Effector memory CD8-positive, alpha-beta T cell (primary cell): ENCODE data around the gene LSM3.

Experiments used
- ATAC-seq: fragments of 150-1000 bp; cut with Tn5 transposase; replicated peaks from 2 replicates; pipeline ENCODE4 v1.10.0; 2021; ENCODE audit warnings: mild to moderate bottlenecking, moderate library complexity
- DNase-seq, 3 experiments: peaks; one replicate each; pipeline ENCODE4 v3.0.0; 2021
- H3K27ac Mint-ChIP-seq, 2 donors: one replicate each; pipeline ENCODE4 v1.8.0; 2022; ENCODE audit warnings: mild to moderate bottlenecking in 2 of 2, mixed read lengths in 2 of 2, moderate library complexity in 2 of 2
- H3K27me3 Mint-ChIP-seq, 2 donors: one replicate each; pipeline ENCODE4 v1.8.0; 2022; ENCODE audit warnings: mixed read lengths in 2 of 2
- H3K36me3 Mint-ChIP-seq: one replicate; pipeline ENCODE4 v1.8.0; 2022; ENCODE audit warnings: mild to moderate bottlenecking, moderate library complexity, mixed read lengths; ENCODE audit not compliant: insufficient read depth
- H3K4me1 Mint-ChIP-seq, 2 donors: one replicate each; pipeline ENCODE4 v1.8.0; 2022; ENCODE audit warnings: low read depth in 2 of 2, mixed read lengths in 2 of 2
- H3K4me3 Mint-ChIP-seq, 2 donors: one replicate each; pipeline ENCODE4 v1.8.0; 2022; ENCODE audit warnings: mild to moderate bottlenecking in 2 of 2, mixed read lengths in 2 of 2, moderate library complexity in 2 of 2
- H3K9me3 Mint-ChIP-seq, 2 donors: one replicate each; pipeline ENCODE4 v1.8.0; 2022; ENCODE audit warnings: mixed read lengths in 2 of 2

The LSM3 gene

DNA sequence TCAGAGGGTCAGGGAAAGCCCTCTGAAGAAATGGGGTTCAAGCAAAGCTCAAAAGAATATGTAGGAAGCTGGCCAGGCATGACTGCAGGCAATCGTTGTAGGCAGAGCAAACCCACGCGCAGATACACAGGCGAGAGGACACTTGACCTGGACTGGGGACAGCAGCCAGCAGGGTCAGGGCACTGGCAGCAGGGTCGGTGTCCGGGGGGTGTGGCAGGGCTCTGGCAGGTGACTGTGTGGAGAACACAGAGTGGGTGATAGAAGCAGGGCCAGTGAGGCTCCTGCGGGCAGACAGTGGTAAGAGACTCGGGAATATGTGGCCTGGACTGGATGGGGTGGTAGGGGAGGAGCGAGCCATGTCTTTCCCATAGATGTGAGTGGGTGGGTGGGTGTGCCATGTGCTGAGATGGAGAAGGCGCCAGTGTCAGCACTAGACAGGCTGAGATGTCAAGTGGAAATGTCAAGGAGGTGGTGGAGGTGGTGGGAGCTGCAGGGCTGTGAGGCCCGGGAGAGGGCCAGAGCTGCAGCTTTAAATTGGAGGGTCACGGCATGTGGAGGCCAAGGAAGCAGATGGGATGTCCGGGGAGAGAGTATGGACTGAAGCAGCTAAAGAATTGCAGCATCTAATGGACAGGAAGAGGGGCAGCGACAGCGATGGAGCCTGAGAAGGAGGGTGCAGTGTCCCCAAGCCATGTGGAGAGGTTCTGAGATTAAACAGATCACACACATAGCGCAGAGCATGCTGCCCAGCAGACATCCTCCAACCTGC is 40.3 kb upstream of the LSM3 start:
- Mint-ChIP-seq H3K36me3 (peaks cover 75% of the 10 kb centered on the region), H3K27ac (peak overlapping the region; percentile 85 to 99), H3K4me3 (no peak overlapping the region), H3K9me3 (no peaks in the 10 kb centered on the region), H3K4me1 (peaks cover 29 to 34% of the 10 kb centered on the region in 2 donors), H3K27me3 (no peaks in the 10 kb centered on the region)
- DNase-seq, result no peak
- ATAC-seq, result no peak

DNA sequence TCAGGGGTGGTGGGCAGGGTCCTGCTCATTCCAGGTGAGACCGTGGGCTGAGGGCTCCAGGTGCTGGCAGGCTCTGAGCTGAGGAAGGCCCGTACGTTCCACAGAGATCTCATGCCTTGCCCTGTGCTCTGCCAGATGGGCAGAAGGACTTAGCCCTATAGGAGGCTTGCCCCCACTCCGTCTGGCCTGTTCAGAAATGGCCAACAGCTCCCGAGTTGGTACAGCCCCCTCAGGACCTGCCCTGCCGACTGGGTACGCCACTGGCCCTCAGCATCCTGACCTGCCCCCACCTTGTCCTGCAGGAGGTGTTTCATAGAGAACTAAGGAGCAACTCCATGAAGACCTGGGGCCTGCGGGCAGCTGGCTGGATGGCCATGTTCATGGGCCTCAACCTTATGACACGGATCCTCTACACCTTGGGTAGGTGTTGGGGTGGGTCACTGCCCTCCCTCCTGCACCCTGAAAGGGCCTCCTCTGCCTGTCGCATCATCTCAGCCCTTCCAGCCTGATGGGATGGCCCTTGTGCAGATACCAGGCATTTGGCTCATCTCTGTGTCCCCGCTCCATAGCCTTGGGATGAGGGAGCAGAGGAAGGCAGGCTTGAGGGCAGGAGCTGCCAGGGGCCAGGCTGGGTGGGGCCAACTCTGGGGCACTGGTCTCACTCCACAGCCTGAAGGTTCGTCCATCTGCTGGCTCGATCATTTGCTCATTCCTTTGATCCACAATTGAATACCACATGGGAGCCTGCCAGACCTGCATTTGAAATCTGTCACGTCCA is 39.5 kb upstream of the LSM3 start:
- Mint-ChIP-seq H3K27me3 (no peaks in the 10 kb centered on the region), H3K9me3 (no peaks in the 10 kb centered on the region), H3K27ac (peak overlapping the region; percentile 98 to 99), H3K4me3 (no peak overlapping the region), H3K36me3 (peaks cover 74% of the 10 kb centered on the region), H3K4me1 (peaks cover 32 to 40% of the 10 kb centered on the region in 2 donors)
- ATAC-seq (no peak), DNase-seq (no peak)

DNA sequence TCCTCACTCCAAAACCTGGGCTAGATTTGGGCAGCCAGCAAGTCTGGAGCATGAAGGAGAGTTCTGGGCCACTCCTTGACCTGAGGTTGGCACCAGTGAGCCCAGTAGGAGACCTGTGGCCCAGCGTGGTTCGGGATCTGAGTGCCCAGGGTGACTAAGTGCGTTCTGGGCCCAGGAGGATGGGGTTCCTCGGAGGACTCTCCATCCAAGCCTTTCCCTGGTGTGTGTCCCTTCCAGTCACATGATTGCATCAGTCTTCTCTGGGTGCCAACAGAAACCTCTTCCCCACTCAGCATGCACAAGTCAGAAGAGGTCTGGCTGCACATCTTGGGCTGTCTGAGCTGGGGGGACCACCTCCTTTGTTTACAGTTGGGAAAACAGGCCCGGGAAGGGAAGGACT is 38.8 kb upstream of the LSM3 start:
- ATAC-seq (no peak), DNase-seq (no peak)
- H3K9me3 Mint-ChIP-seq, result no peaks in the 10 kb centered on the region
- peak overlapping the region; percentile 98 to 99 for H3K27ac Mint-ChIP-seq
- no peak overlapping the region for H3K4me3 Mint-ChIP-seq
- H3K36me3 Mint-ChIP-seq, result peaks cover 74% of the 10 kb centered on the region
- peaks cover 36 to 47% of the 10 kb centered on the region in 2 donors for H3K4me1 Mint-ChIP-seq
- no peaks in the 10 kb centered on the region for H3K27me3 Mint-ChIP-seq

DNA sequence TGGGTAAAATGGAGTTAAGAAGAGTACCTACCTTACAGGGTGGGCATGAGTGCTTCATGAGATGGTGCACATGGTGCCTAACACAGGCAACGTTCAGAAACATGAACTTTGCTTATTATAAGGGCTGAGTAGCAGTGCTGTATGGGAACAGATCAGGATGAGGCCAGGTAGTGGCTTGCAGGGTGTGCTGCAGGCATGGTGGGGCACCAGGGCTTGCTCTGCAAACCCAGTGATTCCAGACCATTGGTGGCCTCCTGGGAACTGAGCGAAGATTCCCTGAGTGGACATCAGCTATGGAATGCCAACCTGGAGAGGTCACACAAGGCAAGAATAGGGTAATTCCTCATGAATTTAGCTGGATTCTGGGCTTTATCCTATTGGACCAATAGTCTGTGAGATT is 37.9 kb upstream of the LSM3 start:
- Mint-ChIP-seq H3K9me3 (no peaks in the 10 kb centered on the region), H3K4me1 (peaks cover 41 to 53% of the 10 kb centered on the region in 2 donors), H3K27ac (peak overlapping the region; percentile 98 to 99), H3K27me3 (no peaks in the 10 kb centered on the region), H3K36me3 (peaks cover 75% of the 10 kb centered on the region), H3K4me3 (no peak overlapping the region)
- no peak for DNase-seq
- ATAC-seq, result no peak

DNA sequence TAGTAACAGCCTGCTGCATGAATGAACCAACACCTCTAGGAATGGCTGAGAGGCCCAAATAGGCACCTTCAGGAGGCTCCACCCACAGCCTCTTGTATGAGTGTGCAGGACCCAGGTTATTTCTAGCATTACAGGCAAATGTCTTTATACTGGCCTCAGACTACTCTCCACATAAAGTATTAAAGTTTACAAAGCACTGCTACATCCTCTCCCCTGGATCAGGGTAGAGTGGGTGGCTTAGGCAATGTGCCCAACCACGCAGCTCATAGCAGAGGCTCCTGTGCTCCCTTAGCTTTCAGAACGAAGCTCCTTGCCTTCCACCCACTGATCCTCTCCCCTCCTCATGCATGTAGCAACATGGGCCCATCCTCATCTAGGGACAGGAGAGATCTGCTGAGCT is 37.5 kb upstream of the LSM3 start:
- ATAC-seq, result no peak
- Mint-ChIP-seq H3K4me1 (peaks cover 43 to 53% of the 10 kb centered on the region in 2 donors), H3K9me3 (no peaks in the 10 kb centered on the region), H3K27me3 (no peaks in the 10 kb centered on the region), H3K4me3 (peak overlapping the region; percentile 37 to 77), H3K27ac (peak overlapping the region; percentile 98 to 99), H3K36me3 (peaks cover 77% of the 10 kb centered on the region)
- DNase-seq, result no peak

DNA sequence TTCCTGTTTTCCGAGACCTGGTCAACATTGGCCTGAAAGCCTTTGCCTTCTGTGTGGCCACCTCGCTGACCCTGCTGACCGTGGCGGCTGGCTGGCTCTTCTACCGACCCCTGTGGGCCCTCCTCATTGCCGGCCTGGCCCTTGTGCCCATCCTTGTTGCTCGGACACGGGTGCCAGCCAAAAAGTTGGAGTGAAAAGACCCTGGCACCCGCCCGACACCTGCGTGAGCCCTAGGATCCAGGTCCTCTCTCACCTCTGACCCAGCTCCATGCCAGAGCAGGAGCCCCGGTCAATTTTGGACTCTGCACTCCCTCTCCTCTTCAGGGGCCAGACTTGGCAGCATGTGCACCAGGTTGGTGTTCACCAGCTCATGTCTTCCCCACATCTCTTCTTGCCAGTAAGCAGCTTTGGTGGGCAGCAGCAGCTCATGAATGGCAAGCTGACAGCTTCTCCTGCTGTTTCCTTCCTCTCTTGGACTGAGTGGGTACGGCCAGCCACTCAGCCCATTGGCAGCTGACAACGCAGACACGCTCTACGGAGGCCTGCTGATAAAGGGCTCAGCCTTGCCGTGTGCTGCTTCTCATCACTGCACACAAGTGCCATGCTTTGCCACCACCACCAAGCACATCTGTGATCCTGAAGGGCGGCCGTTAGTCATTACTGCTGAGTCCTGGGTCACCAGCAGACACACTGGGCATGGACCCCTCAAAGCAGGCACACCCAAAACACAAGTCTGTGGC is 36.8 kb upstream of the LSM3 start:
- peaks cover 44 to 53% of the 10 kb centered on the region in 2 donors for H3K4me1 Mint-ChIP-seq
- DNase-seq (peak in 1 of 3 experiments; percentile 36), ATAC-seq (peak; percentile 0)
- no peaks in the 10 kb centered on the region for H3K27me3 Mint-ChIP-seq
- H3K36me3 Mint-ChIP-seq, result peaks cover 71% of the 10 kb centered on the region
- H3K27ac Mint-ChIP-seq, result peak overlapping the region; percentile 98 to 99
- H3K4me3 Mint-ChIP-seq, result peak overlapping the region; percentile 72 to 77
- H3K9me3 Mint-ChIP-seq, result no peaks in the 10 kb centered on the region

DNA sequence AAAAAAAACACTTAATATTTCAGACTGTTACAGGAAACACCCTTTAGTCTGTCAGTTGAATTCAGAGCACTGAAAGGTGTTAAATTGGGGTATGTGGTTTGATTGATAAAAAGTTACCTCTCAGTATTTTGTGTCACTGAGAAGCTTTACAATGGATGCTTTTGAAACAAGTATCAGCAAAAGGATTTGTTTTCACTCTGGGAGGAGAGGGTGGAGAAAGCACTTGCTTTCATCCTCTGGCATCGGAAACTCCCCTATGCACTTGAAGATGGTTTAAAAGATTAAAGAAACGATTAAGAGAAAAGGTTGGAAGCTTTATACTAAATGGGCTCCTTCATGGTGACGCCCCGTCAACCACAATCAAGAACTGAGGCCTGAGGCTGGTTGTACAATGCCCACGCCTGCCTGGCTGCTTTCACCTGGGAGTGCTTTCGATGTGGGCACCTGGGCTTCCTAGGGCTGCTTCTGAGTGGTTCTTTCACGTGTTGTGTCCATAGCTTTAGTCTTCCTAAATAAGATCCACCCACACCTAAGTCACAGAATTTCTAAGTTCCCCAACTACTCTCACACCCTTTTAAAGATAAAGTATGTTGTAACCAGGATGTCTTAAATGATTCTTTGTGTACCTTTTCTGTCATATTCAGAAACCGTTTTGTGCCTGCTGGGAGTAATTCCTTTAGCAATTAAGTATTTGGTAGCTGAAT is 35.9 kb upstream of the LSM3 start:
- H3K27ac Mint-ChIP-seq, result peak overlapping the region; percentile 98 to 99
- peaks cover 73% of the 10 kb centered on the region for H3K36me3 Mint-ChIP-seq
- H3K4me3 Mint-ChIP-seq, result peak overlapping the region; percentile 72 to 77
- peak; percentile 61 for ATAC-seq
- H3K4me1 Mint-ChIP-seq, result peaks cover 44 to 53% of the 10 kb centered on the region in 2 donors
- no peaks in the 10 kb centered on the region for H3K9me3 Mint-ChIP-seq
- no peaks in the 10 kb centered on the region for H3K27me3 Mint-ChIP-seq
- DNase-seq, result peak; percentile 67 to 71 (median 69)

DNA sequence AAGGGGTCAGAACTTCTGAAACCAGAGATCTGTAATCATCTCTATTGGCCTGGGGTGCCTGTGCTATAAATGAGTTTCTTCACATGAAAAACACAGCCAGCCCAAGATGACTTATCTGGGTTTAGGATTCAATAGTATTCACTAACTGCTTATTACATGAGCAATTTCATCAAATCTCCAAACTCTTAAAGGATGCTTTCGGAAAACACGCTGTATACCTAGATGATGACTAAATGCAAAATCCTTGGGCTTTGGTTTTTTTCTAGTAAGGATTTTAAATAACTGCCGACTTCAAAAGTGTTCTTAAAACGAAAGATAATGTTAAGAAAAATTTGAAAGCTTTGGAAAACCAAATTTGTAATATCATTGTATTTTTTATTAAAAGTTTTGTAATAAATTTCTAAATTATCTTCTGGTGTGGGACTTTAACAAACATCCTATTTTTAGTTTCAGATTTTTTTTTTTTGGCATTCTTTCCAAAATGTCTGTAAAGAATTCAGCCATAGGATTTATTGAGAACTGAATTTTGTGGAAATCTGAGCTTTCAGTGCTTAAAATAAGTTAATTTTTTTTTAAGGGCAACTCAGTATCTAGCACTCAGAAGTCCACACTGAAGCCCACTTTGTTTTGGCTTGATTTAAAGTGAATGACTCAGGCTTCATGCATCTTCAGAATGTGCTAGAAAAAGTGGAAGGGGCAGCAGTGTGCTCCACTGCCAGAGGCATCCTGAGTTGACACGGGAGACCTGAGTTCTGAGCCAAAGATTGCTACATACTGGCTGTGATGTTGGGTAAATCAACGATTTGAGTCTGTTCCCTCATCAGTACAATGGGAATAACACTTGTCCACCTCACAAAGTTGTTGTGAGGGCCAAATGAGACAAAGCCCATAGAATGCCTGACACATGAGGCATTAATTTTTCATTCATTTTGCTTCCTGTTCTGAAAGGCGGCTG is 35.1 kb upstream of the LSM3 start:
- H3K4me3 Mint-ChIP-seq, result peak overlapping the region; percentile 81 to 83
- peak overlapping the region; percentile 98 to 99 for H3K27ac Mint-ChIP-seq
- H3K27me3 Mint-ChIP-seq, result no peaks in the 10 kb centered on the region
- ATAC-seq (no peak), DNase-seq (no peak)
- peaks cover 74% of the 10 kb centered on the region for H3K36me3 Mint-ChIP-seq
- H3K4me1 Mint-ChIP-seq, result peaks cover 46 to 47% of the 10 kb centered on the region in 2 donors
- no peaks in the 10 kb centered on the region for H3K9me3 Mint-ChIP-seq

DNA sequence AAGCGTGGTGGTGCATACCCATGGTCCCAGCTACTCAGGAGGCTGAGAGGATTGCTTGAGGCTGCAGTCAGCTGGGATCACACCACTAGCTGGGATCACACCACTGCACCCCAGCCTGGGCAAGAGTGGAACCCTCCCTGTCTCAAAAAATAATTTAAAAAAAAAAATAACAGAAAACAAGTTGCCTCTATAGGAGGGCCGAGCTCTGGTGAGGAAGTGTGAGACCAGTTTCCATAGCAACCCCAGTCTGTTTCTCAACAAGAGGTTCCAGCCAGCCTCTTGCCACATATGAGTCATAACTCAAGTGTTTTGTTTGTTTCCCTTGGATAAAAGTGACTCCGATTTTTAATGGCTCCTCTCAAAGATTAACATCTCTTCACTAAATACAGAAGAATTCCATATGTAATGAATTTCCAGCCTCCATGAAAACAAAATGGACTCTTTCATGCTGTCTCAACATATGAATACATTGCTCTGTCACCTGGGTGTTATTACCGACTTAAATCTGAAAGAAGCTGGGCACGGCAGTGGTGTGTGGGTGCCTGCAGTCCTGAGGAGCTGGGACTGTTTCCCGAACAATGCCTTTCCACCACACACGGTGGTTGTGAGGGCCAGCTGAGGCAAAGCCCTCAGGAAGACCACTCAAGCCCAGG is 34.1 kb upstream of the LSM3 start:
- H3K4me3 Mint-ChIP-seq, result peak overlapping the region; percentile 81 to 83
- no peaks in the 10 kb centered on the region for H3K27me3 Mint-ChIP-seq
- peak overlapping the region; percentile 98 to 99 for H3K27ac Mint-ChIP-seq
- ATAC-seq, result peak; percentile 70
- H3K9me3 Mint-ChIP-seq, result no peaks in the 10 kb centered on the region
- H3K4me1 Mint-ChIP-seq, result peaks cover 46 to 47% of the 10 kb centered on the region in 2 donors
- H3K36me3 Mint-ChIP-seq, result peaks cover 65% of the 10 kb centered on the region
- peak; percentile 75 to 79 (median 77) for DNase-seq

DNA sequence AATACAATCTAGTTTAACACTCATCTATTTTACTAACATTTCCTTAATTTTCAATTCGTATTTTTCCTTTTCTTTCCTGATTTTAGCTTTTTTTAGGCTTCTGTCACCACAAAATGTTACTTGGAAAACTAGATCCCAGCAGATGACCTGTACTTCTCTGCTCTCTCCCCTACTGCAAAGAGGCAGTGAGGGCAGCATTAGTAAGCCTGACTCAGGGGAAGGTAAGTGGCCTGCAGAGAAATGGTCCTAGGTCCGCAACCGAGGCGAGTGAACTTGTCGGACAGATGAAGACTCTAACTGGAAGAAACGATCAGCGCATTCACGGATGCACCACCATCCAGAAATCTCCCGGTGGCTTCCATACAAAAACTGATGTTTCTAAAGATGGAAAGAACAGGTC is 33.4 kb upstream of the LSM3 start:
- peaks cover 60% of the 10 kb centered on the region for H3K36me3 Mint-ChIP-seq
- peak overlapping the region; percentile 33 to 83 for H3K4me3 Mint-ChIP-seq
- peaks cover 45% of the 10 kb centered on the region in 2 donors for H3K4me1 Mint-ChIP-seq
- no peaks in the 10 kb centered on the region for H3K27me3 Mint-ChIP-seq
- no peaks in the 10 kb centered on the region for H3K9me3 Mint-ChIP-seq
- ATAC-seq (no peak), DNase-seq (no peak)
- H3K27ac Mint-ChIP-seq, result peak overlapping the region; percentile 98 to 99

DNA sequence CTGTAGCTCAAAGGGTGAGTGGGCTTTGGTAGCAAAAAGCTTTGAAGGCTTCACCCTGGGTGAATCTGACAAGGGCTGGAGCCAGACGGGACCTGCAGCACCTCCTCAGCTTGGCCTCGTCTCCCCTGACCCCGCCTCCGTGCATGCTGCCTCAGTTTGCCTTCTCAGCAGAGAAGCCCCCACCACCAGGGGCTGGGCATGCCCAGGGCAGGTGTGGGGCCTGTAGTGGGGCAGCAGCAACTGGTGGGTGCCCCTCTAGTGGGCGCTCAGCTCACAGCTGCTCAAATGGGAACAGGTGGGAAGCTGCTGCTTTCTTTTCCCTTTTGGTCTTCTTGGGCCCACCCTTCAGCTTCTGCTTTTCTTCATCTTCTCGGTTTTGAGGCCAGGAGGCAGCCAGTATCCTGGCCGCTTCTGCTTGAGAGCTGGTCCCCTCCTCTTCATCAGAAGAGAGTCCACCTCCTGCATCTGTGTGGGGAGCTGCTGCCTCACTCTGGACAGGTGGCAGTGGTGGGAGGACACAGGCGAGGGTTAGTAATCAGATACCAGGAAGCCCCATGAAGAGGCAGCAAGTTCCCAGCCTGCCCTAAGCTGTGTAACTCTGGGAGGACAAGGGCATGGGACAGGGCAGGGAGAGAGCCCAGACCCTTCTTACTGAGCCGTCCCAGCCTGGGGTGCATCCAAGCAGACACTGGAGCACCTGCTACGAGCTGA is 32.8 kb upstream of the LSM3 start:
- peaks cover 40 to 45% of the 10 kb centered on the region in 2 donors for H3K4me1 Mint-ChIP-seq
- no peak overlapping the region for H3K4me3 Mint-ChIP-seq
- peaks cover 63% of the 10 kb centered on the region for H3K36me3 Mint-ChIP-seq
- peak overlapping the region; percentile 98 to 99 for H3K27ac Mint-ChIP-seq
- no peak for DNase-seq
- no peak for ATAC-seq
- H3K27me3 Mint-ChIP-seq, result no peaks in the 10 kb centered on the region
- no peaks in the 10 kb centered on the region for H3K9me3 Mint-ChIP-seq
